M059J (cell line): ENCODE measurements around the gene HDLBP. TPM values are rescaled to one million over a fixed set of nuclear protein-coding genes. Genes with fewer than 3 reads are reported as not detected.

Source experiments
- total RNA-seq: library from RNA; depleted of rRNA; stranded (reverse); fragments of >200 nt; shearing (Covaris generic); gene quantifications from 2 replicates; pipeline ENCODE4 v1.2.3, GENCODE V29; 2014; rRNA removed

Gene HDLBP
- total RNA-seq, 1 experiment from 2014 or later: 426 TPM

Other genes with a start within 250 kb of the HDLBP start
- gene MTERF4, start 213.4 kb downstream of the HDLBP start, total RNA-seq: 9.0 and 12.3 TPM in 2 replicates
- 5.8 and 9.6 TPM in 2 replicates for gene PASK, start 166.2 kb downstream of the HDLBP start, total RNA-seq
- 59.2 and 60.7 TPM in 2 replicates for gene PPP1R7, start 165.2 kb downstream of the HDLBP start, total RNA-seq
- 0.62 and 0.76 TPM in 2 replicates for gene ANO7, start 127.0 kb downstream of the HDLBP start, total RNA-seq
- 234 and 310 TPM in 2 replicates for gene SEPTIN2, start 253 bp upstream of the HDLBP start, total RNA-seq
- gene FARP2, start 40.6 kb upstream of the HDLBP start, total RNA-seq: 12.8 and 17.0 TPM in 2 replicates
- 110 and 133 TPM in 2 replicates for gene STK25, start 192.9 kb upstream of the HDLBP start, total RNA-seq
- gene BOK, start 243.1 kb upstream of the HDLBP start, total RNA-seq: 3.9 and 11.7 TPM in 2 replicates